Hematopoietic multipotent progenitor cell treated with erythropoietin and hydrocortisone succinate and interleukin-3 and kit ligand, for 8 days (in vitro differentiated cells): ENCODE measurements around the gene TBCD.
"Not testable (repeated sequence)": the region's sequence is repeated elsewhere in the genome, so short reads cannot be mapped to it uniquely, and the experiment has no call there.

Source experiments
- DNase-seq: peaks from one replicate; pipeline ENCODE4 v3.0.0-alpha.2; 2015

The TBCD gene

GRCh38 chr17:82729479-82730260, 22.2 kb upstream of the TBCD start:
- no peak for DNase-seq

GRCh38 chr17:82732118-82732743, 19.6 kb upstream of the TBCD start:
- DNase-seq = no peak

GRCh38 chr17:82734987-82735866, 16.6 kb upstream of the TBCD start, which contains the start of gene FN3K:
TSS of gene FN3K (plus strand) at chr17:82735615. CDS start at chr17:82735637, 22 bp downstream.
- peak; percentile 56 for DNase-seq

DNA sequence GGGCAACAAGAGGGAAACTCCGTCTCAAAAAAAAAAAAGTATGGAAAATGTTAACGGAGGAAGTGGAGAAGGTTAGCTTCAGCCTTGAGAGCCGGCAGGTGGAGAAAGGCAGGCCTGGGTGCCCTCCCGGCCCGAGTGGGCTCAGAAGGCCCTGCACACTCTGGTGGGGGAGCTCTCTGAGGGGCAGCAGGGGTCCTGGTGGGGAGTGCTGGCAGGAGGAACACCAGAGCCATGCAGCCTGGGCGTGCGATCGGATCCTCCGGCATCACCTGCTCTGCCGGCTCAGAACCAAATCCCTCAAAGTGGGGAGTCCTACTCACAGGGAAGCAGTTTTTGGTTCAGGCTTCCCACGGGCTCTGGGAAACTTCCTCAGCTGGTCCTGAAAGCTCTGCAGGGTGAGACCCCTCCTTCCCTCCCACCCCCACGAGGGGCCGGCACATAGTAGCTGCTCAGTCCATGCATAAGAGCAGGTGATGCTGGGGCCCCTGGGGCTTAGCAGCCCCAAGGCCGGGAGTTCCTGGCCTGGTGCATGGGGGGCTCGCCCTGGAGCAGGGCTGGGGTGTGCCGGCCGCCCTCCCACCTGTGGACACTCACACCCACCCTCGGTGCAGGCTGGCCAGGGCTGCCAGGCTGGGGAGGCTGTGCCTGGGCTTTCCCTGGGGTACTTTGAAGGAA, 15.2 kb upstream of the TBCD start:
- DNase-seq = no peak

GRCh38 chr17:82737967-82738877, 13.6 kb upstream of the TBCD start:
- peak; percentile 95 for DNase-seq

DNA sequence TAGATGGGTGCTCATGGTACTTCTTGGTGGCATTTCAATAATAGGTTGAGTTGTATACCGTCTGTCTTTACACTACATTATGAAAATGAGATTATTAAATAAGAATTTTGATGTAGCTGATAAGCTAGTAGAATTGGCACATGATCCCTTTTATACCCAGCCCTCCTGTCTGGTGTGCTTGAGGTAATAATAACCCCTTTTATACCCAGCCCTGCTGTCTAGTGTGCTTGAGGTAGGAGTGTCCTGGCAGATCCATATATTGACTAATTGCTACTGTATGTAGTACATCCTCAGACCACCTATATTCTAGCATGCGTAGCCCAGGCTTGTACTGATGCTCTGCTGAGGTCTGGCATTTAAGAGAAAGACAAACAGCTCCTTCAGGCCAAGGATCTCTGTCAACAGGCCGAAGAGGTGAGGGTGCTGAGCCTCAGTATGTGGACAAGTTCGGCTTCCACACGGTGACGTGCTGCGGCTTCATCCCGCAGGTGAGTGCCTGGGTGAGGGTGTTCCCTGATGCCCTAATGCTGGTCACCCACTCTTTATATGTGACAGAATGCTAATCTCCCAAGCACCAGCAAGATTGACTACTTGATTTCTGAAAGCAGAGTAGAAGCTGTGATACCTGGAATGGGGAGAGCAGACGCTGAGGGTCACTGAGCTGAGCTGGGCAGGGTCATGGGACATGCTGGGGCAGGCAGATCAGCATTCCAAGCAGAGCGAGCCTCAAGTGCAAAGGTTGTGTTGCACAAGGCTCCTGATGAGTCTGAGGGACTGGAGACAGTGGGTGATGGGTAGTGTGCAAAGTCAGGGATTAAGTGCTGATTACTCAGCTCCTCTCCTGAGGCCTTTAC, 10.7 kb upstream of the TBCD start:
- DNase-seq = peak; percentile 69

DNA sequence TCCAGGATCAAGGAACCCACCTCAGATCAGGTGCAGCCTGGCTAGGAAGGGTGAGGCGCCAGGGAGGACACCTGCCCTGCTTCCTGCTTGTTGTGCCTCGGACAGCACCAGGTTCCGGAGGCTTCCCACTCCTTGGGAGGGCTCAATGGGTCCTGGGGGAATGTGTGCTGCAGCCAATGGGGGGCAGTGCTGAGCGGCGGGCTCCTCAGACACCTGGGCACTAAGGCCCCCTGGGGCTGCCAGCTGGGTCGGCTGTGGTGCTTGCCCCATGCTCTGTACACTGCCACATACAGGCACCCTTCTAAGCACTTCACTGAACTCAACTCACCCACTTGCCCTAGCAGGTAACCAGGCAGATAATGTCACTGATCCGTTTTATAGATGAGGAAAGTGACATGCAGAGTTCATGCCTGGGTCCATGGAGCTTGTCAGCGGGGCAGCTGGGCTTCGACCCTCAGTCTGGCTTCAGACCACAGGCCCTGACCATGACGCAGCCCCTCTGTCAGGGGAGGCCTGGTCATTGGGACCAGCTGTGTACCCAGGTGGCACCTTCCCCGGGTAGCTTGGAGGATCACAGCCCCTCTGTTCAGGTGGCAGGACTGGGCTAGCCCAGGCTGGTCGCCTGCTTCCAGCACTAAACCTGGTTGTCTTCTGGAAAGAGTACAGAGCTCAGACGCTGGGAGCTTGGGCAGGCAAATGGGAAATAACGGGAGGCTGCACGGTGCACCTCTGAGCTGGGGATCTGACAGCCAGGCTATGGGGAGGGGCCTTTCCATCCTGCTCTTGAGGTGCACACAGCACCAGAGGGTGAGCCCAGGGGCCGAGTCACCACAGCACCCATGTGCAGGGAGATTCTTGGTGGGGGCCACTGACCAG, 8.3 kb upstream of the TBCD start:
- DNase-seq = no peak

DNA sequence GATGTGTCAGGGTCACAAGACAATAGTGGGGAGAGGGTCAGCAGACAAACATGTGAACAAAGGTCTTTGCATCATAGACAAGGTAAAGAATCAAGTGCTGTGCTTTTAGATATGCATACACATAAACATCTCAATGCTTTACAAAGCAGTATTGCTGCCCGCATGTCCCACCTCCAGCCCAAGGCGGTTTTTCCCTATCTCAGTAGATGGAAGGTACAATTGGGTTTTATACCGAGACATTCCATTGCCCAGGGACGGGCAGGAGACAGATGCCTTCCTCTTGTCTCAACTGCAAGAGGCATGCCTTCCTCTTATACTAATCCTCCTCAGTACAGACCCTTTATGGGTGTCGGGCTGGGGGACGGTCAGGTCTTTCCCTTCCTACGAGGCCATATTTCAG, 7.1 kb upstream of the TBCD start:
- DNase-seq = not testable (repeated sequence)

DNA sequence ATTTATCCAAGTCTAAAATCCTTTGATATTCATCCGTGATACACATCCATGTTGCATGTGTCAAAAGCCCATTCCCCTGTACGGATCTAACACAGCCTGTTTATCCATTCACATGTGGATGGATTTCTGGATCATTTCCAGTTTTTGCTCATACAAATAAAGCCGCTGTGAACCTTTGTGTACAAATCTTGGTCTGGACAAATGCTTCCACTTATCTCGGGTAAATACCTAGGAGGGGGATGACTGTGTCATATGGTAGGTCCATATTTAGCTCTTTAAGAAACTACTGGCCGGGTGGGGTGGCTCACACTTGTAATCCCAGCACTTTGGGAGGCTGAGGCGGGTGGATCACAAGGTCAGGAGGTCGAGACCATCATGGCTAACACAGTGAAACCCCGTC, 6.3 kb upstream of the TBCD start:
- no peak for DNase-seq

- no peak for DNase-seq
These were observed 3.1 kb upstream of the TBCD start for GRCh38 chr17:82748756-82749155.

GRCh38 chr17:82750241-82750908, 1.5 kb upstream of the TBCD start:
- no peak for DNase-seq

DNA sequence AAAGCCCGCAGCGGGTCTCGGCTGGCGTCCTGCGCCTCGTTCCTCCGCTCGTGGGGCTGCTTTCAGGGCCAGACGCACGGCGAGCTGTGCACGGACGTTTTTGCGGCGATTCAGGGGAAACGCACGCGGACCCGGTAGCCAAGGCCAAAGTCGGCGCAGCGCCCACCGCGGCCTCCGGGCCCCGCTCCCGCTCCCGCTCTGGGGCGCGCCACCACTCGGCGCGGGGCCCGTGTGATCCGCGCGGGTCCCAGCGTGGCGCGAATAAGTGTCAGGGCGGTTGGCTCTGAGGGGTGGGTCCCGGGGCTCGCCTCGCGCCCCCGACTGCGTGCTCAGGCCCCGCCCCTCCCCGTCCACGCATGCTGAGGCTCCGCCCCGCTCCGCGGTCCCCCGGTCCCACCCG, 694 bp upstream of the TBCD start:
- no peak for DNase-seq

GRCh38 chr17:82752371-82753200, 721 bp downstream of the TBCD start:
- peak; percentile 20 for DNase-seq

GRCh38 chr17:82753201-82753464, 1.3 kb downstream of the TBCD start:
- no peak for DNase-seq

DNA sequence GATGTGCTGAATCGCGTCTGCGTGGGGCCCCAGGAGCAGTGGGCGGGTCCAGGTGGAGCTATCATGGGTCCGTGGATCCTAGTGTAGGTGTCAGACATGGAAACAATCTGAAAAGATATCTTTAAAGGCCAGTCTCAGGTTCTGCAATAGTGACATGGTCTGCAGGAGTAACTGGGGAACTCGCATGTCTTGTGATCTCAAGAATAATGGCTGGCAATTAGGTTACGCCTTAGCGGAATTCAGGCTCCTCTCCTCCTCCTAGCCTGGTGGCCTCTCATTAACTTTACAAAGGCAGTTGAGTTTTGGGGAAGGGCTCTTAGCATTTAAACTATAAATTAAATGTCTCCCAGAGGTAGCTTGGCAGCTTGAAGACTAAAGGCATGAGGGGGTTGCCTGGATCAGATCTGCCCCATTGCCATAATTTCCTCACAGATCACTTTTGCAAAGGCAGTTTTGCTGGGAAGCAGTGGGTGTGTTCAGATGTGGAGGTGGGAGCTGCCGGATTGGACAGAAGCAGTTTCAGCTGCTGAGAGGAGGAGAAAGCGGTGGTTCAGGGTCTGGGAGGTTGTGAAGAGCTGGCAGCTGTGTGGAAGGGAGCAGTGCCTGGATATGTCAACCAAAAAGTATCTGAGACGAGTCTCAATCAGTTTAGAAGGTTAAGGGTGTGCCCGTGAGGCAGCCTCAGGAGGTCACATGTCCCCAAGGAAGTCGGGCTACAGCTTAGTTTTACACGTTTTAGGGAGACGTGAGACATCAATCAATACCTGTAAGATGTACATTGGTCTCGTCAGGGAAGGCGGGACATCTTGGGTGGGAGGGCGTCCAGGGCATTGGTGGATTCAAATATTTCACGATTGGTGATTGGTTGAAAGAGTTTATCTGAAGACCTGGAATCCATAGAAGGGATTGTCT, 2.7 kb downstream of the TBCD start:
- DNase-seq = peak; percentile 60

DNA sequence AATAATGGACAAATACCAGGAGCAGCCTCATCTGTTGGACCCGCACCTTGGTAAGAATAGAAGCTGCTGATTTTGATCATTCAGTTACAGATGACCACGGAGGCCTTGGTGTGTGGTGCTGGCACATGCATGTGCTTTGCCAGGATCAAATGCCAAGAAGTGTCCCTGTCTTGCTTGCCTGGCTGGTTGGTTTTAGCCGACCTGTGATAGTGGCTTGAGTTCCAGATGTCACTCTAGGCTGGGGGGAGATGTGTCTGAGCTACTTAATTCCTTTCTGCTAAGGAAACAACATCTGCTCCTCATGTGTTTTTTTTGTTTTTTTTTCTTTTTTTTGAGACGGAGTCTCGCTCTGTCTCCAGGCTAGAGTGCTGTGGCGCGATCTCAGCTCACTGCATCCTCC, 4.3 kb downstream of the TBCD start:
- no peak for DNase-seq

DNA sequence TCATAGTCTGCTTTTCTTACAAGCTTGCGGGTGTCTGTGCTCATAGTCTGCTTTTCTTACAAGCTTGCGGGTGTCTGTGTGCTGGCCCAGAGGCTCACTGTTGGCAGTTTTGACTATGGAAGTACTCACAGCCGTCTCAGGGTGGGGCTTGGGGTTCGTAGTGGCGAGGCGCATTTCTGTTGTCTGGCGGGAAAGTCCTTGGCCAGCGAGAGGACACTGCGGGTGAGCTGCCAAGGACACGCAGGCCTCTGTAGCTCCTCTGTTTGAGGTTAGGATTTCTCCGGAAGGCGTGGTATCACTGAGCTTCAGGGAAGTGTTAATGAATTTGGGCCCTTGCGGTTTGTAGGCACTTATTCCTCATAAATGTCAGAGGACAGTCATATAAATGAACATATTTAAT, 13.5 kb downstream of the TBCD start:
- no peak for DNase-seq
